HepG2 (cell line): Measurements from ENCODE around the gene NEK8. TPM values are rescaled to one million over a fixed set of nuclear protein-coding genes. Genes with fewer than 3 reads are reported as not detected.

Experiments
- ATAC-seq: fragments of 200-7000 bp; cut with Tn5 transposase; 3 replicates; pipeline ENCODE4 v1.9.1; 2020; ENCODE audit warnings: mild to moderate bottlenecking, moderate library complexity
- BruUV-seq: library from RNA; stranded (reverse); fragments of 400-500 nt; replicated peaks from 2 replicates; lab custom pipeline; 2021; lab: Mats Ljungman, UMichigan
- CTCF ChIA-PET: fragments of 300-600 bp; formaldehyde crosslinking; extraction: SDS; loops from one replicate; lab custom pipeline; 2021; ENCODE audit warnings: low total read pairs, inconsistent platforms, low intra/inter-chr PET ratio; lab: Yijun Ruan, JAX
- POLR2A ChIA-PET: fragments of 350-600 bp; sonication (Branson Sonifier 250); formaldehyde crosslinking; loops from one replicate; lab custom pipeline; 2020; ENCODE audit warnings: antibody characterized with exemption, inconsistent platforms; lab: Yijun Ruan, JAX
- DNase-seq: peaks from one replicate; pipeline ENCODE4 v3.0.0-alpha.2; 2015; ENCODE audit warnings: low spot score
- FAIRE-seq: peaks from 3 replicates; lab custom pipeline; 2011; peaks lifted over from hg19 to GRCh38; lab: Jason Lieb, UNC
- H2AFZ ChIP-seq: one replicate; pipeline ENCODE4 v1.6.1; 2011; ENCODE audit warnings: low read length, inconsistent platforms
- H3K27ac ChIP-seq: fragments of 300-600 bp; 3 replicates; pipeline ENCODE4 v1.8.0; 2011; ENCODE audit warnings: mixed run types, mild to moderate bottlenecking, mixed read lengths, low read length, inconsistent platforms; ENCODE audit not compliant: insufficient read depth; ENCODE audit errors: extremely low read length
- H3K27me3 ChIP-seq, 2 experiments: fragments of 200-600 bp in 1 of 2; 2 replicates in 1 of 2; 3 replicates in 1 of 2; pipeline versions ENCODE4 v1.6.0 to v1.8.0; 2011; ENCODE audit warnings: low read length in 2 of 2, mild to moderate bottlenecking in 2 of 2, moderate library complexity in 2 of 2, inconsistent platforms in 1 of 2; ENCODE audit not compliant: insufficient read depth in 2 of 2, control insufficient read depth in 1 of 2
- H3K36me3 ChIP-seq, 2 experiments: fragments of 200-600 bp in 1 of 2; replicated peaks in 1 of 2; 2 replicates in 1 of 2; 3 replicates in 1 of 2; pipeline versions ENCODE4 v1.5.1 to v1.8.0; 2011; ENCODE audit warnings: low read length in 2 of 2, inconsistent platforms in 1 of 2; ENCODE audit not compliant: insufficient read depth in 2 of 2, control insufficient read depth in 1 of 2
- H3K4me1 ChIP-seq: 2 replicates; pipeline ENCODE4 v1.5.1; 2012; ENCODE audit warnings: low read length, inconsistent platforms; ENCODE audit not compliant: insufficient read depth
- H3K4me2 ChIP-seq: 2 replicates; pipeline ENCODE4 v1.6.0; 2011; ENCODE audit warnings: low read depth, low read length, inconsistent platforms
- H3K4me3 ChIP-seq, 3 experiments: fragments of 200-600 bp in 1 of 3; sonication (generic), shearing (Covaris generic) in 1 of 3; replicated peaks in 1 of 3; 2 replicates each; pipeline ENCODE4 v1.5.1; 2011 to 2016; ENCODE audit warnings: low read length in 3 of 3, inconsistent platforms in 2 of 3, low read depth in 2 of 3, mild to moderate bottlenecking in 2 of 3, control low read depth in 1 of 3, mixed read lengths in 1 of 3; ENCODE audit not compliant: insufficient read depth in 1 of 3
- H3K79me2 ChIP-seq: one replicate; pipeline ENCODE4 v1.6.1; 2011; ENCODE audit warnings: low read length, inconsistent platforms; ENCODE audit not compliant: insufficient read depth
- H3K9ac ChIP-seq: 2 replicates; pipeline ENCODE4 v1.6.0; 2011; ENCODE audit warnings: mild to moderate bottlenecking, low read depth, low read length, inconsistent platforms; ENCODE audit not compliant: insufficient read depth
- H3K9me3 ChIP-seq: 2 replicates; pipeline ENCODE4 v1.5.1; 2012; ENCODE audit warnings: mild to moderate bottlenecking, low read length
- H4K20me1 ChIP-seq: 2 replicates; pipeline ENCODE4 v1.6.0; 2011; ENCODE audit warnings: inconsistent platforms, mild to moderate bottlenecking, low read length, moderate library complexity; ENCODE audit not compliant: insufficient read depth
- ATF1 ChIP-seq: IDR thresholded peaks from 2 replicates; pipeline ENCODE4 v1.6.1; 2016; ENCODE audit warnings: mild to moderate bottlenecking, control low read depth
- BHLHE40 ChIP-seq: IDR thresholded peaks from 2 replicates; pipeline ENCODE4 v1.6.1; 2011; ENCODE audit warnings: low read length, improper control_type of control experiment
- BRD4 ChIP-seq: sonication (generic); formaldehyde crosslinking; IDR thresholded peaks from 2 replicates; pipeline ENCODE4 v1.4.0; 2020; ENCODE audit warnings: missing genetic modification reagents
- CENPX ChIP-seq: sonication (generic); formaldehyde crosslinking; IDR thresholded peaks from 2 replicates; pipeline ENCODE4 v1.9.0; 2021; ENCODE audit warnings: mild to moderate bottlenecking, missing genetic modification reagents, moderate library complexity
- ELF1 ChIP-seq: sonication (generic); formaldehyde crosslinking; IDR thresholded peaks from 2 replicates; pipeline ENCODE4 v1.4.0; 2020; ENCODE audit warnings: missing genetic modification reagents
- HINFP ChIP-seq: sonication (generic); formaldehyde crosslinking; IDR thresholded peaks from 2 replicates; pipeline ENCODE4 v1.4.0; 2020; ENCODE audit warnings: low read depth, mild to moderate bottlenecking, missing genetic modification reagents
- KLF11 ChIP-seq: IDR thresholded peaks from 2 replicates; pipeline ENCODE4 v1.6.1; 2016; ENCODE audit warnings: missing compliant biosample characterization
- KLF9 ChIP-seq: IDR thresholded peaks from 2 replicates; pipeline ENCODE4 v1.6.1; 2016; ENCODE audit warnings: low read depth
- PPARG ChIP-seq: conservative IDR thresholded peaks from 2 replicates; pipeline ENCODE4 v1.6.1; 2016; ENCODE audit warnings: missing biosample characterization, missing genetic modification reagents
- PRMT3 ChIP-seq: sonication (generic); formaldehyde crosslinking; IDR thresholded peaks from 2 replicates; pipeline ENCODE4 v1.8.1; 2022; ENCODE audit warnings: low read depth, mild to moderate bottlenecking, moderate library complexity, missing genetic modification reagents, borderline replicate concordance
- RBM22 ChIP-seq: fragments of 200-400 bp; formaldehyde crosslinking; optimal IDR thresholded peaks from 2 replicates; pipeline ENCODE3; 2017; ENCODE audit warnings: mild to moderate bottlenecking, low read length, moderate library complexity
- RFX3 ChIP-seq: IDR thresholded peaks from 2 replicates; pipeline ENCODE4 v1.6.1; 2016; ENCODE audit warnings: missing biosample characterization, missing genetic modification reagents
- TRIM24 ChIP-seq: sonication (generic); formaldehyde crosslinking; IDR thresholded peaks from 2 replicates; pipeline ENCODE4 v1.8.0; 2022; ENCODE audit warnings: mild to moderate bottlenecking, missing genetic modification reagents
- ZNF180 ChIP-seq: sonication (generic); formaldehyde crosslinking; IDR thresholded peaks from 2 replicates; pipeline ENCODE4 v1.4.0; 2020; ENCODE audit warnings: low read depth, missing genetic modification reagents, borderline replicate concordance
- ZNF251 ChIP-seq: sonication (generic); formaldehyde crosslinking; IDR thresholded peaks from 2 replicates; pipeline ENCODE4 v1.9.0; 2021; ENCODE audit warnings: mild to moderate bottlenecking, missing genetic modification reagents
- ZNF615 ChIP-seq: sonication (generic); formaldehyde crosslinking; IDR thresholded peaks from 2 replicates; pipeline ENCODE4 v1.5.0; 2020; ENCODE audit warnings: mild to moderate bottlenecking, missing genetic modification reagents, borderline replicate concordance
- WGBS: methylation state at CpG from one replicate; pipeline ENCODE4 v1.1.6; 2017; ENCODE audit warnings: low lambda C conversion rate; 5-methylcytosine and 5-hydroxymethylcytosine counted together
- in situ Hi-C: cut with HindIII; loops from 2 replicates; pipeline ENCODE4 v1.10.0; 2017; ENCODE audit warnings: low pct_unique_long_range_greater_than_20kb; ENCODE audit not compliant: extremely low pct_ligation_motif_present
- intact Hi-C: fragments of 100-400 bp; cut with micrococcal nuclease; formaldehyde crosslinking; loops from one replicate; pipeline ENCODE4 v1.10.0; 2022; ENCODE audit not compliant: unreplicated experiment
- polyA plus RNA-seq, 8 experiments: library from polyadenylated mRNA; depleted of rRNA in 3 of 8; stranded (reverse) in 7 of 8; unstranded in 1 of 8; fragments of >200 nt; fragmentation: Illumina TruSeq in 4 of 8; extraction: Trizol in 4 of 8; gene quantifications; 2 replicates each; pipeline versions ENCODE4 v1.2.1 to v1.2.3, GENCODE V29; 2011 to 2016; ENCODE audit warnings: low read depth in 4 of 8, missing spikeins in 1 of 8, mixed read lengths in 1 of 8; ENCODE audit not compliant: insufficient read depth in 1 of 8
- total RNA-seq, 5 experiments: library from RNA; depleted of rRNA; stranded (reverse); fragments of >200 nt; fragmentation: Illumina TruSeq; extraction: Trizol; gene quantifications; 2 replicates each; pipeline ENCODE4 v1.2.3, GENCODE V29; 2016; ENCODE audit warnings: low read depth in 1 of 5
- TF ChIP-seq, protein P1 (sequence below): sonication (generic); formaldehyde crosslinking; IDR thresholded peaks from 2 replicates; pipeline ENCODE4 v1.4.0; 2020; ENCODE audit warnings: missing genetic modification reagents
- TF ChIP-seq, protein P2 (sequence below): sonication (generic); formaldehyde crosslinking; IDR thresholded peaks from 2 replicates; pipeline ENCODE4 v1.4.0; 2020; ENCODE audit warnings: mild to moderate bottlenecking, missing genetic modification reagents
- TF ChIP-seq, protein P3 (sequence below): sonication (generic); formaldehyde crosslinking; IDR thresholded peaks from 2 replicates; pipeline ENCODE4 v1.4.0; 2020; ENCODE audit warnings: missing genetic modification reagents, mild to moderate bottlenecking, borderline replicate concordance

NEK8 gene
- total and polyA plus RNA-seq, 2 of the 13 experiments (the other 11 are each of a cell fraction or from before 2014, with no cell fraction given), result 5.8 to 13.5 TPM

DNA sequence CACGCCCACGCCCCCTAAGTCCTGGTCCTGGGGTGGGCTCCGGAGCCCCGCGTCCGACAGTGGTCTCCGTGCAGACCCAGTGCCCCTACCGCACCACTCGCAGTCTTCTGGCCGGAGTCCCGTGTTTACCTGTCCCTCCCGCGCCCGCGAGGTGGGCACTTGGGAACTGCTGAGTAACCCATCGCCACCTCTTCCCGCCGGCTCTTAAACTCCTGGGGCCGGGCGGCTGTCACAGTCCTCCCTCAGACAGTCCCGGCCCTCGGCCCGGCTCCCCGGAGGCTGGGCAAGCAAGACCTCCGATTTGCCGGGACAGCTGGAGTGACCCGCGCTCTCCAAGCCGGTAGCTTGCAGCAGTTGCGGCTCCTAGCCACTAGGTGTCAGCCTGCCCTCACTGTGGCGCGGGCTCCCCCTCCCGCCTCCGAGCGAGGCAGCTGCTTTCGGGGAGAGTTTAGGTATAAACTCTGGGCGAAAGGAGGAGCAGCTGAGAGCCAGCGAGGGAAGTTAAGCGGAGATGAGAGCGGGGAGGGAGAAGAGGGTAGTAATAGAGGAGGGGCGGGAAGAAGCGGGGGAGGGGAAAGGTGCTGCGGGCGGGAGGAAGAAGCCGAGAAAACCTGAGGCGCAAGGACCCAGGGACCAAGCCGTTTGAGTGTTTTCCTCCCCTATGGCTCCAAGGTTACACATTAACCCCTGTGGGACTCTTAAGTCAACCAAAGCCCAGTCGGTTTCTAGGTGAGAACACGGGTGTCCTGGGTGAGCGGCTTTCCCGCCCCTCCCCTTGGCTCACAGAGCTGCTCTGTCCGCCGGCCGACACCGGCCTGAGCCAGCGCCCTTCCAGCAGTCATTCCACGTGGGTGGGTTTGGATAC lies 1.7 kb upstream of the NEK8 start:
- H2AFZ ChIP-seq, result no peak overlapping the region
- H3K9me3 ChIP-seq, result no peaks in the 10 kb centered on the region
- H3K4me1 ChIP-seq, result peaks cover 53% of the 10 kb centered on the region
- peak; percentile 71 for FAIRE-seq
- under 1% methylated on average over 40 of the region's 57 CpGs for WGBS
- peak; percentile 96 for DNase-seq
- intact Hi-C loops, result loop anchor here (1.0 to 2.0 kb wide), 3 partner anchors 23 to 42 kb away; no protein-coding TSS in a partner anchor
- peak overlapping the region; percentile 88 for H3K27ac ChIP-seq
- H3K27me3 ChIP-seq, result no peaks in the 10 kb centered on the region; a peak in 1 of 5 replicates
- peak overlapping the region; percentile 90 for H3K4me2 ChIP-seq
- BruUV-seq, result no TSS peak
- peak overlapping the region; percentile 79 for H3K9ac ChIP-seq
- peaks cover 19% of the 10 kb centered on the region for H3K79me2 ChIP-seq
- H4K20me1 ChIP-seq, result peaks cover 29% of the 10 kb centered on the region
- ChIA-PET POLR2A (interaction anchor here (0.6 to 8.7 kb wide), 32 partner anchors 7 to 239 kb away, joined by 3 to 590 read pairs (median 5); partner anchors contain the start of genes BLTP2, DHRS13, ERAL1 and FAM222B), CTCF (interaction anchor here (0.8 to 5.0 kb wide), 7 partner anchors 17 to 190 kb away, joined by 3 to 142 read pairs (median 4); partner anchors contain the start of genes DHRS13 and TRAF4)
- ATAC-seq, result peak; percentile 51
- H3K36me3 ChIP-seq, result peaks cover 7 to 26% of the 10 kb centered on the region in 2 experiments; a peak in 4 of 5 replicates
- peak overlapping the region; percentile 73 to 90 (median 87) for H3K4me3 ChIP-seq
- in situ Hi-C loops, result loop anchor here (25.0 kb wide), 1 partner anchor 385 kb away; no protein-coding TSS in a partner anchor
- TF ChIP-seq BRD4 (peak; percentile 31; the same call in 1 of the 2 replicates), TRIM24 (no peak), HINFP (CRISPR knock-in tag) (peak; percentile 55; the same call in 1 of the 2 replicates), RBM22 (no peak), ZNF180 (no peak), ZNF615 (CRISPR knock-in tag) (no peak), RFX3 (CRISPR knock-in tag) (no peak), ELF1 (CRISPR knock-in tag) (no peak), KLF11 (CRISPR knock-in tag) (no peak), BHLHE40 (no peak), ATF1 (no peak), PRMT3 (CRISPR knock-in tag) (no peak; the same call in 1 of the 2 replicates), CENPX (CRISPR knock-in tag) (no peak), KLF9 (CRISPR knock-in tag) (no peak), ZNF251 (CRISPR knock-in tag) (peak; percentile 71; the same call in 1 of the 2 replicates), PPARG (CRISPR knock-in tag) (peak; percentile 58; the same call in 1 of the 2 replicates)
- TF ChIP-seq, protein P1, sequence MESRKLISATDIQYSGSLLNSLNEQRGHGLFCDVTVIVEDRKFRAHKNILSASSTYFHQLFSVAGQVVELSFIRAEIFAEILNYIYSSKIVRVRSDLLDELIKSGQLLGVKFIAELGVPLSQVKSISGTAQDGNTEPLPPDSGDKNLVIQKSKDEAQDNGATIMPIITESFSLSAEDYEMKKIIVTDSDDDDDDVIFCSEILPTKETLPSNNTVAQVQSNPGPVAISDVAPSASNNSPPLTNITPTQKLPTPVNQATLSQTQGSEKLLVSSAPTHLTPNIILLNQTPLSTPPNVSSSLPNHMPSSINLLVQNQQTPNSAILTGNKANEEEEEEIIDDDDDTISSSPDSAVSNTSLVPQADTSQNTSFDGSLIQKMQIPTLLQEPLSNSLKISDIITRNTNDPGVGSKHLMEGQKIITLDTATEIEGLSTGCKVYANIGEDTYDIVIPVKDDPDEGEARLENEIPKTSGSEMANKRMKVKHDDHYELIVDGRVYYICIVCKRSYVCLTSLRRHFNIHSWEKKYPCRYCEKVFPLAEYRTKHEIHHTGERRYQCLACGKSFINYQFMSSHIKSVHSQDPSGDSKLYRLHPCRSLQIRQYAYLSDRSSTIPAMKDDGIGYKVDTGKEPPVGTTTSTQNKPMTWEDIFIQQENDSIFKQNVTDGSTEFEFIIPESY (CRISPR knock-in tag), result peak; percentile 43; the same call in 1 of the 2 replicates
- TF ChIP-seq, protein P2, sequence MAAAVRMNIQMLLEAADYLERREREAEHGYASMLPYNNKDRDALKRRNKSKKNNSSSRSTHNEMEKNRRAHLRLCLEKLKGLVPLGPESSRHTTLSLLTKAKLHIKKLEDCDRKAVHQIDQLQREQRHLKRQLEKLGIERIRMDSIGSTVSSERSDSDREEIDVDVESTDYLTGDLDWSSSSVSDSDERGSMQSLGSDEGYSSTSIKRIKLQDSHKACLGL, result peak; percentile 51; the same call in 1 of the 2 replicates
- TF ChIP-seq, protein P3, sequence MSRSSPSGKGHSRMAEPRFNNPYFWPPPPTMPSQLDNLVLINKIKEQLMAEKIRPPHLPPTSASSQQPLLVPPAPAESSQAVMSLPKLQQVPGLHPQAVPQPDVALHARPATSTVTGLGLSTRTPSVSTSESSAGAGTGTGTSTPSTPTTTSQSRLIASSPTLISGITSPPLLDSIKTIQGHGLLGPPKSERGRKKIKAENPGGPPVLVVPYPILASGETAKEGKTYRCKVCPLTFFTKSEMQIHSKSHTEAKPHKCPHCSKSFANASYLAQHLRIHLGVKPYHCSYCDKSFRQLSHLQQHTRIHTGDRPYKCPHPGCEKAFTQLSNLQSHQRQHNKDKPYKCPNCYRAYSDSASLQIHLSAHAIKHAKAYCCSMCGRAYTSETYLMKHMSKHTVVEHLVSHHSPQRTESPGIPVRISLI (CRISPR knock-in tag), result 0 out of 2 replicates have a peak, but pooled peaks have one; percentile 12
